CD4-positive, alpha-beta T cell (primary cell): ENCODE measurements around the gene TCFL5. TPM values are rescaled to one million over a fixed set of nuclear protein-coding genes. Genes with fewer than 3 reads are reported as not detected.

Experiments used
- ATAC-seq: fragments of 200-7000 bp; cut with Tn5 transposase; one replicate; pipeline ENCODE4 v1.10.0; 2022; ENCODE audit warnings: mild to moderate bottlenecking; ENCODE audit not compliant: poor library complexity
- CTCF ChIA-PET: fragments of 350-600 bp; sonication (Branson Sonifier 250); formaldehyde crosslinking; loops from one replicate; lab custom pipeline; 2021; ENCODE audit warnings: antibody characterized with exemption, inconsistent platforms; lab: Charles Lee
- POLR2A ChIA-PET: fragments of 350-600 bp; sonication (Branson Sonifier 250); formaldehyde crosslinking; loops from one replicate; lab custom pipeline; 2021; ENCODE audit warnings: antibody characterized with exemption, inconsistent platforms; lab: Charles Lee
- DNase-seq, 14 experiments: peaks; one replicate each; pipeline ENCODE4 v3.0.0-alpha.2; 2013 to 2020; ENCODE audit warnings: mixed read lengths in 2 of 14
- H3K27ac ChIP-seq, 2 donors: one replicate each; pipeline versions ENCODE4 v1.5.1 to v1.7.0; 2013; ENCODE audit warnings: low read length in 2 of 2, low read depth in 1 of 2, mild to moderate bottlenecking in 1 of 2
- H3K27me3 ChIP-seq, 2 experiments: 1 replicate in 1 of 2; 2 replicates in 1 of 2; pipeline versions ENCODE4 v1.6.1 to v1.7.0; 2013; ENCODE audit warnings: low read length in 2 of 2, control low read depth in 1 of 2, mild to moderate bottlenecking in 1 of 2, moderate library complexity in 1 of 2; ENCODE audit not compliant: insufficient read depth in 2 of 2, control insufficient read depth in 1 of 2
- H3K36me3 ChIP-seq: one replicate; pipeline ENCODE4 v1.6.1; 2013; ENCODE audit warnings: low read length, control low read depth; ENCODE audit not compliant: insufficient read depth
- H3K4me1 ChIP-seq: one replicate; pipeline ENCODE4 v1.6.1; 2013; ENCODE audit warnings: low read length, control low read depth; ENCODE audit not compliant: insufficient read depth
- H3K4me3 ChIP-seq: one replicate; pipeline ENCODE4 v1.5.1; 2013; ENCODE audit warnings: mild to moderate bottlenecking, low read length, moderate library complexity
- H3K9me3 ChIP-seq, 2 experiments: 1 replicate in 1 of 2; 2 replicates in 1 of 2; pipeline versions ENCODE4 v1.6.1 to v1.7.0; 2013; ENCODE audit warnings: low read length in 2 of 2, mild to moderate bottlenecking in 2 of 2, control low read depth in 1 of 2, moderate library complexity in 1 of 2; ENCODE audit not compliant: control insufficient read depth in 1 of 2, insufficient read depth in 1 of 2
- H3K27ac Mint-ChIP-seq: one replicate; pipeline ENCODE4 v1.8.0; 2020; ENCODE audit warnings: mixed read lengths
- H3K27me3 Mint-ChIP-seq: one replicate; pipeline ENCODE4 v1.8.0; 2021; ENCODE audit warnings: mixed read lengths
- H3K36me3 Mint-ChIP-seq: one replicate; pipeline ENCODE4 v1.8.0; 2021; ENCODE audit warnings: low read depth, mixed read lengths
- H3K4me1 Mint-ChIP-seq: one replicate; pipeline ENCODE4 v1.8.0; 2021; ENCODE audit warnings: low read depth, mixed read lengths
- H3K4me3 Mint-ChIP-seq: one replicate; pipeline ENCODE4 v1.8.0; 2020; ENCODE audit warnings: mild to moderate bottlenecking, mixed read lengths
- H3K9me3 Mint-ChIP-seq: one replicate; pipeline ENCODE4 v1.8.0; 2020; ENCODE audit warnings: mixed read lengths
- CTCF ChIP-seq: fragments of 200-600 bp; IDR thresholded peaks from one replicate; pipeline ENCODE4 v1.8.0; 2022; ENCODE audit warnings: antibody characterized with exemption, mild to moderate bottlenecking
- intact Hi-C, 2 experiments: fragments of 100-400 bp; cut with DNase I in 1 of 2; cut with micrococcal nuclease in 1 of 2; formaldehyde crosslinking; loops; one replicate each; pipeline versions ENCODE4 v1.15.1 to v1.9.0; 2023 to 2025; cut with DNase I, micrococcal nuclease
- total RNA-seq, 174 experiments: library from RNA in 2 of 174; stranded (reverse) in 2 of 174; gene quantifications; one replicate each; pipeline ENCODE4 v1.2.3 and lab custom pipeline; 2021 to 2026

Gene TCFL5
- total RNA-seq, 2 experiments from 2014 or later, result 5.9 to 6.3 TPM

GRCh38 chr20:62886709-62887058 is 25.1 kb upstream of the TCFL5 start:
- peak overlapping the region; percentile 74 for H3K27ac Mint-ChIP-seq
- H3K4me3 Mint-ChIP-seq, result no peak overlapping the region
- no peak for ATAC-seq
- Histone ChIP-seq H3K27ac (no peak overlapping the region), H3K27me3 (no peaks in the 10 kb centered on the region), H3K9me3 (no peaks in the 10 kb centered on the region), H3K36me3 (peaks cover 58% of the 10 kb centered on the region), H3K4me3 (no peak overlapping the region), H3K4me1 (peaks cover 43% of the 10 kb centered on the region)
- intact Hi-C loops, result no loop called here
- TF ChIP-seq CTCF, result no peak
- DNase-seq, result no peak
- peaks cover 59% of the 10 kb centered on the region for H3K36me3 Mint-ChIP-seq
- ChIA-PET POLR2A (interaction anchor here (1.1 kb wide), 1 partner anchor 51 kb away, joined by 4 read pairs; the partner anchor contains the start of gene GID8), CTCF (interaction anchor here (1.1 to 1.2 kb wide), 2 partner anchors 32 to 122 kb away, joined by 3 to 4 read pairs; no protein-coding TSS in a partner anchor)
- no peaks in the 10 kb centered on the region for H3K27me3 Mint-ChIP-seq
- H3K4me1 Mint-ChIP-seq, result peaks cover 31% of the 10 kb centered on the region
- H3K9me3 Mint-ChIP-seq, result no peaks in the 10 kb centered on the region

GRCh38 chr20:62885896-62886708 is 24.5 kb upstream of the TCFL5 start:
- ATAC-seq, result no peak
- no peaks in the 10 kb centered on the region for H3K9me3 Mint-ChIP-seq
- H3K27me3 Mint-ChIP-seq, result no peaks in the 10 kb centered on the region
- Histone ChIP-seq H3K36me3 (peaks cover 57% of the 10 kb centered on the region), H3K9me3 (no peaks in the 10 kb centered on the region), H3K4me3 (no peak overlapping the region), H3K27ac (no peak overlapping the region), H3K4me1 (peaks cover 37% of the 10 kb centered on the region), H3K27me3 (no peaks in the 10 kb centered on the region)
- no peak for DNase-seq
- H3K4me3 Mint-ChIP-seq, result no peak overlapping the region
- H3K36me3 Mint-ChIP-seq, result peaks cover 58% of the 10 kb centered on the region
- intact Hi-C loops, result no loop called here
- TF ChIP-seq CTCF, result no peak
- H3K4me1 Mint-ChIP-seq, result peaks cover 25% of the 10 kb centered on the region
- H3K27ac Mint-ChIP-seq, result peak overlapping the region; percentile 74
- ChIA-PET POLR2A (no interaction called here), CTCF (no interaction called here)

- H3K27me3 Mint-ChIP-seq, result no peaks in the 10 kb centered on the region
- ChIA-PET CTCF (no interaction called here), POLR2A (no interaction called here)
- no peaks in the 10 kb centered on the region for H3K9me3 Mint-ChIP-seq
- peaks cover 49% of the 10 kb centered on the region for H3K36me3 ChIP-seq
- peaks cover 16% of the 10 kb centered on the region for H3K4me1 Mint-ChIP-seq
- H3K27me3 ChIP-seq, result no peaks in the 10 kb centered on the region
- ATAC-seq, result no peak
- intact Hi-C loops, result no loop called here
- peak overlapping the region; percentile 12 for H3K27ac Mint-ChIP-seq
- no peak for DNase-seq
- no peak overlapping the region for H3K27ac ChIP-seq
- H3K9me3 ChIP-seq, result no peaks in the 10 kb centered on the region
- no peak for TF ChIP-seq CTCF
- peaks cover 50% of the 10 kb centered on the region for H3K36me3 Mint-ChIP-seq
- no peak overlapping the region for H3K4me3 ChIP-seq
- H3K4me3 Mint-ChIP-seq, result no peak overlapping the region
- H3K4me1 ChIP-seq, result peaks cover 29% of the 10 kb centered on the region
Observed at GRCh38 chr20:62885046-62885895, 23.6 kb upstream of the TCFL5 start.
